Stimulated activated CD4-positive, alpha-beta T cell treated with anti-CD3 and anti-CD28 coated beads, Interleukin-4, amount 100 ng/mL, for 1 hour (primary cell): ENCODE data around the gene CIRBP.

Experiments used
- DNase-seq: peaks from one replicate; pipeline ENCODE4 v3.0.0-alpha.2; 2020

The CIRBP gene

GRCh38 chr19:1270213-1270853 lies 1.2 kb downstream of the CIRBP start:
- peak; percentile 32 for DNase-seq

GRCh38 chr19:1270854-1271527 lies 1.9 kb downstream of the CIRBP start:
- no peak for DNase-seq

GRCh38 chr19:1271528-1272422 lies 2.6 kb downstream of the CIRBP start:
- no peak for DNase-seq

GRCh38 chr19:1272423-1273262 lies 3.5 kb downstream of the CIRBP start:
- DNase-seq: no peak

GRCh38 chr19:1273263-1274041 lies 4.3 kb downstream of the CIRBP start:
- no peak for DNase-seq

GRCh38 chr19:1274081-1274851 lies 5.1 kb downstream of the CIRBP start:
- no peak for DNase-seq

GRCh38 chr19:1274852-1275259 lies 5.7 kb downstream of the CIRBP start:
- no peak for DNase-seq

GRCh38 chr19:1275260-1275975 lies 6.3 kb downstream of the CIRBP start, which contains the start of gene FAM174C:
TSS of gene FAM174C (plus strand) at chr19:1275530. CDS start at chr19:1275550, 20 bp downstream.
- peak; percentile 98 for DNase-seq

- DNase-seq: no peak
These were observed 7.0 kb downstream of the CIRBP start for GRCh38 chr19:1275976-1276627.

GRCh38 chr19:1276628-1277022 lies 7.5 kb downstream of the CIRBP start:
- peak; percentile 45 for DNase-seq

- DNase-seq: no peak
These were observed 7.9 kb downstream of the CIRBP start for GRCh38 chr19:1277061-1277460.

GRCh38 chr19:1278074-1278473 lies 8.9 kb downstream of the CIRBP start:
- no peak for DNase-seq

- DNase-seq: no peak
These were observed 9.9 kb downstream of the CIRBP start for GRCh38 chr19:1278713-1279660.

GRCh38 chr19:1279782-1280341 lies 10.7 kb downstream of the CIRBP start:
- peak; percentile 80 for DNase-seq

GRCh38 chr19:1280636-1281568 lies 11.8 kb downstream of the CIRBP start:
- no peak for DNase-seq

- DNase-seq: no peak
These were observed 12.6 kb downstream of the CIRBP start for GRCh38 chr19:1281569-1282287.
